HEK293 (cell line): ENCODE results near the gene KATNAL1.

ENCODE experiments used
- CTCF ChIA-PET: fragments of 350-600 bp; formaldehyde crosslinking; extraction: SDS; loops from one replicate; lab custom pipeline; 2021; ENCODE audit warnings: antibody characterized with exemption; lab: Yijun Ruan, JAX
- POLR2A ChIA-PET: fragments of 300-600 bp; formaldehyde crosslinking; extraction: SDS; loops from one replicate; lab custom pipeline; 2020; ENCODE audit warnings: antibody characterized with exemption, inconsistent platforms; lab: Yijun Ruan, JAX
- H3K27ac ChIP-seq: fragments of 200-500 bp; sonication (Bioruptor generic); 2 replicates; pipeline ENCODE4 v1.5.1; 2014; ENCODE audit warnings: low read depth, low read length, control low read depth, inconsistent platforms; ENCODE audit errors: extremely low read depth
- H3K36me3 ChIP-seq, 2 experiments: fragments of 200-500 bp in 1 of 2; sonication (Bioruptor generic) in 1 of 2; 1 replicate in 1 of 2; 2 replicates in 1 of 2; pipeline ENCODE4 v1.5.1; 2014 to 2017; ENCODE audit warnings: inconsistent platforms in 2 of 2, low read length in 2 of 2; ENCODE audit not compliant: control insufficient read depth in 2 of 2, insufficient read depth in 1 of 2
- H3K4me1 ChIP-seq: fragments of 200-500 bp; sonication (Bioruptor generic); 2 replicates; pipeline ENCODE4 v1.5.1; 2014; ENCODE audit warnings: mild to moderate bottlenecking, low read length, inconsistent platforms; ENCODE audit not compliant: control insufficient read depth, insufficient read depth
- H3K4me3 ChIP-seq: 2 replicates; pipeline ENCODE4 v1.5.1; 2011; ENCODE audit warnings: low read depth, mild to moderate bottlenecking, control low read depth, low read length, moderate library complexity
- H3K9me3 ChIP-seq: fragments of 200-500 bp; sonication (Bioruptor generic); 2 replicates; pipeline ENCODE4 v1.5.1; 2014; ENCODE audit warnings: low read depth, low read length, inconsistent platforms; ENCODE audit not compliant: control insufficient read depth, insufficient read depth
- EGR2 ChIP-seq: fragments of 450-650 bp; formaldehyde crosslinking; IDR thresholded peaks from 2 replicates; pipeline ENCODE4 v1.5.1; 2016; ENCODE audit warnings: low read depth, missing biosample characterization, missing genetic modification characterization
- KLF10 ChIP-seq: fragments of 450-650 bp; IDR thresholded peaks from 2 replicates; pipeline ENCODE4 v1.5.1; 2018; ENCODE audit warnings: missing biosample characterization, mild to moderate bottlenecking, missing genetic modification characterization
- KLF9 ChIP-seq: fragments of 450-650 bp; formaldehyde crosslinking; IDR thresholded peaks from 2 replicates; pipeline ENCODE4 v1.5.1; 2016; ENCODE audit warnings: missing biosample characterization, missing genetic modification characterization, low read depth
- SCRT2 ChIP-seq: fragments of 450-650 bp; formaldehyde crosslinking; IDR thresholded peaks from 2 replicates; pipeline ENCODE4 v1.5.1; 2016; ENCODE audit warnings: missing biosample characterization, missing genetic modification characterization
- YY1 ChIP-seq: fragments of 450-650 bp; formaldehyde crosslinking; IDR thresholded peaks from 2 replicates; pipeline ENCODE4 v1.5.1; 2018; ENCODE audit warnings: missing biosample characterization, missing genetic modification characterization
- ZFP37 ChIP-seq: fragments of 450-650 bp; formaldehyde crosslinking; IDR thresholded peaks from 2 replicates; pipeline ENCODE4 v1.5.1; 2016; ENCODE audit warnings: missing biosample characterization, missing genetic modification characterization
- ZFP41 ChIP-seq: fragments of 450-650 bp; formaldehyde crosslinking; IDR thresholded peaks from 2 replicates; pipeline ENCODE4 v1.5.1; 2016; ENCODE audit warnings: missing biosample characterization, missing genetic modification characterization, borderline replicate concordance
- ZIC2 ChIP-seq: fragments of 450-650 bp; formaldehyde crosslinking; IDR thresholded peaks from 2 replicates; pipeline ENCODE4 v1.5.1; 2016; ENCODE audit warnings: missing biosample characterization, missing genetic modification characterization
- ZNF114 ChIP-seq: fragments of 450-650 bp; formaldehyde crosslinking; IDR thresholded peaks from 2 replicates; pipeline ENCODE4 v1.5.0; 2017; ENCODE audit warnings: missing biosample characterization, missing genetic modification characterization
- ZNF157 ChIP-seq: fragments of 450-650 bp; formaldehyde crosslinking; IDR thresholded peaks from 2 replicates; pipeline ENCODE4 v1.5.1; 2016; ENCODE audit warnings: missing biosample characterization, missing genetic modification characterization
- ZNF394 ChIP-seq: fragments of 450-650 bp; formaldehyde crosslinking; IDR thresholded peaks from 2 replicates; pipeline ENCODE4 v1.5.1; 2016; ENCODE audit warnings: missing biosample characterization, missing genetic modification characterization, mild to moderate bottlenecking, moderate library complexity, borderline replicate concordance
- ZNF404 ChIP-seq: fragments of 450-650 bp; formaldehyde crosslinking; IDR thresholded peaks from 2 replicates; pipeline ENCODE4 v1.5.1; 2017; ENCODE audit warnings: missing biosample characterization, missing genetic modification characterization
- ZNF473 ChIP-seq: fragments of 450-650 bp; formaldehyde crosslinking; IDR thresholded peaks from 2 replicates; pipeline ENCODE4 v1.5.1; 2017; ENCODE audit warnings: missing biosample characterization, missing genetic modification characterization
- ZNF555 ChIP-seq: fragments of 450-650 bp; formaldehyde crosslinking; conservative IDR thresholded peaks from 2 replicates; pipeline ENCODE4 v1.5.1; 2017; ENCODE audit warnings: missing biosample characterization, mild to moderate bottlenecking, missing genetic modification characterization, inconsistent platforms
- ZNF560 ChIP-seq: fragments of 450-650 bp; formaldehyde crosslinking; IDR thresholded peaks from 2 replicates; pipeline ENCODE4 v1.5.1; 2017; ENCODE audit warnings: missing biosample characterization, missing genetic modification characterization, borderline replicate concordance
- ZNF596 ChIP-seq: fragments of 450-650 bp; IDR thresholded peaks from 2 replicates; pipeline ENCODE4 v1.5.0; 2018; ENCODE audit warnings: missing biosample characterization, mild to moderate bottlenecking, missing genetic modification characterization, moderate library complexity
- ZNF664 ChIP-seq: fragments of 450-650 bp; formaldehyde crosslinking; IDR thresholded peaks from 2 replicates; pipeline ENCODE4 v1.5.1; 2016; ENCODE audit warnings: missing biosample characterization, missing genetic modification characterization
- ZNF837 ChIP-seq: fragments of 450-650 bp; formaldehyde crosslinking; IDR thresholded peaks from 2 replicates; pipeline ENCODE4 v1.5.1; 2016; ENCODE audit warnings: missing biosample characterization, missing genetic modification characterization
- TF ChIP-seq, protein P1 (sequence below): fragments of 450-650 bp; formaldehyde crosslinking; IDR thresholded peaks from 2 replicates; pipeline ENCODE4 v1.5.1; 2017; ENCODE audit warnings: missing biosample characterization, missing genetic modification characterization
- TF ChIP-seq, protein P2 (sequence below): fragments of 450-650 bp; formaldehyde crosslinking; IDR thresholded peaks from 2 replicates; pipeline ENCODE4 v1.5.1; 2017; ENCODE audit warnings: missing biosample characterization, missing genetic modification characterization
- TF ChIP-seq, protein P3 (sequence below): fragments of 450-650 bp; formaldehyde crosslinking; IDR thresholded peaks from 2 replicates; pipeline ENCODE4 v1.5.1; 2017; ENCODE audit warnings: missing biosample characterization, missing genetic modification characterization
- TF ChIP-seq, protein P4 (sequence below): fragments of 450-650 bp; formaldehyde crosslinking; IDR thresholded peaks from 2 replicates; pipeline ENCODE4 v1.5.1; 2016; ENCODE audit warnings: missing biosample characterization, missing genetic modification characterization

Gene KATNAL1

DNA sequence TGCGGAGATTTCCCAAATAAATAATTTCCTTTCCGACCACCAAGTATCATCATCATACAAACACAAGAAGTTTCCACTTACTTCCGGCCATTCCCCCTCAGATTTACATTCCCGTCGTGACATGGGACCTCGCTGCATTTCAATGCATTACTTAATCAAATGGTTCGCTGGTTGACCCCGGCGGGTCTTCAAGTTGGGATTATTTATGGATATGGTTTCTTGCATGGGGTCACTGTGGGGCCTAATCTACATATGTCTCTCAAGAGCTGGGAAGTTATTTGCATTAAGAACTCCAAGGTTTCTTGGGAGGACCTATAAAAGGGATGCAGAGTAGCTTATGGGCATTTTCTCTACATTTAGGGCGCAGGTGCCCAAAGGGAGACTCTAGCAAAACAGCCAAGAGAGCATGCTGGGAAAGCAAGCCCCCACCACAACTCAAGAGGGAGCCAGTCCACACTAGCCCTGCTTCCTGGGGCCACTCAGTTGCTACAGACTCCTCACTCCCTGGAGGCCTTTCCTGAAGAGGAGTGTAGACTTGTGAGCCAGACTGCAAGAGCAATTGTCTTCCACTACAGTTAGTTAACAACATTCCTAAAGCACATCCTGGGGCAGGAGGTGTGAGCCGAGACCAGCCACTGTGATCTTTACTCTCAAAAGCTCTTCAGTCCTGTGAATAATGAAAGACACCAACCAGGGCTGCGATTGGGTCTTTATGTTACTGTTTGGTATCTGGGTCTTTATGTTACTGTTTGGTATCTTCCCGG is 125.3 kb downstream of the KATNAL1 start (continued):
- TF ChIP-seq, protein P1, sequence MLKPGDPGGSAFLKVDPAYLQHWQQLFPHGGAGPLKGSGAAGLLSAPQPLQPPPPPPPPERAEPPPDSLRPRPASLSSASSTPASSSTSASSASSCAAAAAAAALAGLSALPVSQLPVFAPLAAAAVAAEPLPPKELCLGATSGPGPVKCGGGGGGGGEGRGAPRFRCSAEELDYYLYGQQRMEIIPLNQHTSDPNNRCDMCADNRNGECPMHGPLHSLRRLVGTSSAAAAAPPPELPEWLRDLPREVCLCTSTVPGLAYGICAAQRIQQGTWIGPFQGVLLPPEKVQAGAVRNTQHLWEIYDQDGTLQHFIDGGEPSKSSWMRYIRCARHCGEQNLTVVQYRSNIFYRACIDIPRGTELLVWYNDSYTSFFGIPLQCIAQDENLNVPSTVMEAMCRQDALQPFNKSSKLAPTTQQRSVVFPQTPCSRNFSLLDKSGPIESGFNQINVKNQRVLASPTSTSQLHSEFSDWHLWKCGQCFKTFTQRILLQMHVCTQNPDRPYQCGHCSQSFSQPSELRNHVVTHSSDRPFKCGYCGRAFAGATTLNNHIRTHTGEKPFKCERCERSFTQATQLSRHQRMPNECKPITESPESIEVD = no peak
- TF ChIP-seq EGR2 (tag by site-specific recombination) = no peak
- TF ChIP-seq, all 188 proteins: peak for 0

DNA sequence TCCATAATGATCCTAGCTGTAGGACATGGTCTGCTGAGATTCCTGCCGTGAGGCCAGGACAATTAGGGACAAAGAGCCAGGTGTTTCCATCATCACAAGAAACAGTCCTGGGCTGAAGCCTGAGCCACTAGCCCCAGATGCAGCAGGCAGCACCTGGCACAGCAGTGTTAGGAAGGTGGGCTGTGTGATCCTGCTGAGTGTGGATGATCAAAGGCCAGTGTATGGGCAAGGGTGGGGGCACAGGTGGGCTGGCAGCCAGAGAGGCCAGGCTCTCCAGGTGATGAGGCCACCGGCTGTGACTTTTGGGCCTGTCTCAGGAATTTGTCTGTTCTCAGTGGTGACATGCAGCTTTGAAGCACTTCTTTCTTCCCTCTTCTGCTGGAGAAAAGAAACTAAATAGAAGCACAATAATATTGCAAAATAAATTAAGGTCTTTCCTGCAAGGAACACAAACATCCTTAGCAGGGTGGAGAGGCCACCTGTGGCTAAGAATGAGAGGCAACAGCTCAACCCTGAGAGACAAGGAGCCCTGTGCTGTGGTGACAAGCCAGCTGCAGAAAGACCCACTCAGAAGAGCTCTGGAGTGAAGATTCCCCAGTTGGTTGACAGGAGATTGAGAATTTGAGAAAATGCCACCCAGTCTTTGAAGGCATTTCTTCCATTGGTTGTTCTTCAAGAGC is 127.6 kb downstream of the KATNAL1 start:
- POLR2A ChIA-PET = interaction anchor here (0.6 kb wide), 1 partner anchor 13 kb away, joined by 8 read pairs; no protein-coding TSS in a partner anchor
- TF ChIP-seq, protein P2, sequence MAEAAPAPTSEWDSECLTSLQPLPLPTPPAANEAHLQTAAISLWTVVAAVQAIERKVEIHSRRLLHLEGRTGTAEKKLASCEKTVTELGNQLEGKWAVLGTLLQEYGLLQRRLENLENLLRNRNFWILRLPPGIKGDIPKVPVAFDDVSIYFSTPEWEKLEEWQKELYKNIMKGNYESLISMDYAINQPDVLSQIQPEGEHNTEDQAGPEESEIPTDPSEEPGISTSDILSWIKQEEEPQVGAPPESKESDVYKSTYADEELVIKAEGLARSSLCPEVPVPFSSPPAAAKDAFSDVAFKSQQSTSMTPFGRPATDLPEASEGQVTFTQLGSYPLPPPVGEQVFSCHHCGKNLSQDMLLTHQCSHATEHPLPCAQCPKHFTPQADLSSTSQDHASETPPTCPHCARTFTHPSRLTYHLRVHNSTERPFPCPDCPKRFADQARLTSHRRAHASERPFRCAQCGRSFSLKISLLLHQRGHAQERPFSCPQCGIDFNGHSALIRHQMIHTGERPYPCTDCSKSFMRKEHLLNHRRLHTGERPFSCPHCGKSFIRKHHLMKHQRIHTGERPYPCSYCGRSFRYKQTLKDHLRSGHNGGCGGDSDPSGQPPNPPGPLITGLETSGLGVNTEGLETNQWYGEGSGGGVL (tag by site-specific recombination) = no peak
- TF ChIP-seq ZIC2 (tag by site-specific recombination) (peak; percentile 86), ZNF404 (tag by site-specific recombination) (no peak), SCRT2 (peak; percentile 55), YY1 (tag by site-specific recombination) (no peak), KLF10 (tag by site-specific recombination) (no peak)
- TF ChIP-seq, protein P3, sequence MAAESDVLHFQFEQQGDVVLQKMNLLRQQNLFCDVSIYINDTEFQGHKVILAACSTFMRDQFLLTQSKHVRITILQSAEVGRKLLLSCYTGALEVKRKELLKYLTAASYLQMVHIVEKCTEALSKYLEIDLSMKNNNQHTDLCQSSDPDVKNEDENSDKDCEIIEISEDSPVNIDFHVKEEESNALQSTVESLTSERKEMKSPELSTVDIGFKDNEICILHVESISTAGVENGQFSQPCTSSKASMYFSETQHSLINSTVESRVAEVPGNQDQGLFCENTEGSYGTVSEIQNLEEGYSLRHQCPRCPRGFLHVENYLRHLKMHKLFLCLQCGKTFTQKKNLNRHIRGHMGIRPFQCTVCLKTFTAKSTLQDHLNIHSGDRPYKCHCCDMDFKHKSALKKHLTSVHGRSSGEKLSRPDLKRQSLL (tag by site-specific recombination) = no peak

DNA sequence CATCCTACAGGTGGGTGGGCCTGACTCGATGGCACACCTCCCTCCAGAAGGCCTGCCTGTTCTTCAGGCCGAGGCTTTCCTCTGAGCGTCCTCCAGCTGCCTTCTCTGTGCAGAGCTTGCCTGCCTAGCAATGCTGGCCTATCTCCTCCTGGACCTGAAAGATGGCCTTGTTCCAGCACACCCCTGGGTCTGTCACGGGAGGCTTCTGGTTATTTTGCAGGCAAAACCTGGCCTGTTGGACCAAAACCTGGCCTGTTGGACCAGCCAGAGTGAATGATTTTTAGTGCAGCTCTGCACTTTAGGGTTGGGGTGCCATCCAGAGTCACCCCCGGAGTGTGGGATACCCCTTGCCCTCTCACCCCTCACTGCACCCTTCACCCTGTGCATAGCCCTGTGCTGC is 128.4 kb downstream of the KATNAL1 start:
- Histone ChIP-seq H3K4me3 (no peak overlapping the region), H3K9me3 (no peaks in the 10 kb centered on the region), H3K27ac (no peak overlapping the region), H3K4me1 (no peaks in the 10 kb centered on the region), H3K36me3 (no peaks in the 10 kb centered on the region)
- ChIA-PET CTCF (no interaction called here), POLR2A (no interaction called here)
- TF ChIP-seq ZNF157 (tag by site-specific recombination) (no peak), ZNF596 (tag by site-specific recombination) (no peak), ZNF473 (tag by site-specific recombination) (no peak)

More for the DNA sequence above, 127.6 kb downstream of the KATNAL1 start:
- H3K4me3 ChIP-seq = no peak overlapping the region
- no peaks in the 10 kb centered on the region for H3K4me1 ChIP-seq
- H3K27ac ChIP-seq = no peak overlapping the region
- no peaks in the 10 kb centered on the region for H3K9me3 ChIP-seq
- H3K36me3 ChIP-seq = no peaks in the 10 kb centered on the region
- CTCF ChIA-PET = interaction anchor here (0.9 kb wide), 1 partner anchor 15 kb away, joined by 3 read pairs; no protein-coding TSS in a partner anchor

DNA sequence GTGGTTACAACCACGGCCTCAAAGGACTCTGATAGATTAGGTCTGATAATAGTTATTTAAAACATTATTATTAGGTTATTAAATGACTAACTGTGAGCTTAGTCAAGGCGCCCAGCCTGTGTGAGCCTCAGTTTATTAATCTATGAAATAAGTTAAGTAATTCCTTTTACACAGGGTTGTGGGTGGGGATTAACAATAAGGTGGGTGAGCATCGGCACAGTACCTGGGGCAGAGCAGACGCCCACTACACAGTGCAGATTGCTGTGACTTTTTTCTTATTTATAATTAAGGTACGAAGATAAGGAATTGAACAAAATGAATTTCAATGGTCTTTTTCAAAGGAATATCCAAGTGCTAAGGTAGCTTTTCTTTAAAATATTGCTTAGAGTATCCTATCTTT is 132.2 kb downstream of the KATNAL1 start:
- H3K4me1 ChIP-seq = no peaks in the 10 kb centered on the region
- H3K9me3 ChIP-seq = no peaks in the 10 kb centered on the region
- no peaks in the 10 kb centered on the region for H3K36me3 ChIP-seq
- ChIA-PET POLR2A (no interaction called here), CTCF (no interaction called here)
- no peak overlapping the region for H3K27ac ChIP-seq
- no peak overlapping the region for H3K4me3 ChIP-seq
- TF ChIP-seq ZFP41 (tag by site-specific recombination) (no peak), ZNF114 (tag by site-specific recombination) (no peak), EGR2 (tag by site-specific recombination) (no peak), ZNF560 (tag by site-specific recombination) (no peak), KLF9 (no peak), ZFP37 (tag by site-specific recombination) (no peak), ZNF555 (tag by site-specific recombination) (no peak), ZNF837 (tag by site-specific recombination) (no peak), ZNF664 (no peak), ZNF394 (no peak)
- TF ChIP-seq, protein P4, sequence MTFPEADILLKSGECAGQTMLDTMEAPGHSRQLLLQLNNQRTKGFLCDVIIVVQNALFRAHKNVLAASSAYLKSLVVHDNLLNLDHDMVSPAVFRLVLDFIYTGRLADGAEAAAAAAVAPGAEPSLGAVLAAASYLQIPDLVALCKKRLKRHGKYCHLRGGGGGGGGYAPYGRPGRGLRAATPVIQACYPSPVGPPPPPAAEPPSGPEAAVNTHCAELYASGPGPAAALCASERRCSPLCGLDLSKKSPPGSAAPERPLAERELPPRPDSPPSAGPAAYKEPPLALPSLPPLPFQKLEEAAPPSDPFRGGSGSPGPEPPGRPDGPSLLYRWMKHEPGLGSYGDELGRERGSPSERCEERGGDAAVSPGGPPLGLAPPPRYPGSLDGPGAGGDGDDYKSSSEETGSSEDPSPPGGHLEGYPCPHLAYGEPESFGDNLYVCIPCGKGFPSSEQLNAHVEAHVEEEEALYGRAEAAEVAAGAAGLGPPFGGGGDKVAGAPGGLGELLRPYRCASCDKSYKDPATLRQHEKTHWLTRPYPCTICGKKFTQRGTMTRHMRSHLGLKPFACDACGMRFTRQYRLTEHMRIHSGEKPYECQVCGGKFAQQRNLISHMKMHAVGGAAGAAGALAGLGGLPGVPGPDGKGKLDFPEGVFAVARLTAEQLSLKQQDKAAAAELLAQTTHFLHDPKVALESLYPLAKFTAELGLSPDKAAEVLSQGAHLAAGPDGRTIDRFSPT (tag by site-specific recombination) = no peak
